Fibroblast of lung (primary cell): ENCODE measurements around the gene ADAM11.

ENCODE experiments used
- EZH2 ChIP-seq: IDR thresholded peaks from 2 replicates; pipeline ENCODE4 v1.5.1; 2012; ENCODE audit warnings: low read length, control low read depth, mild to moderate bottlenecking; ENCODE audit errors: missing control alignments
- TF ChIP-seq, protein P1 (sequence below), 2 donors: IDR thresholded peaks in 1 of 2; conservative IDR thresholded peaks in 1 of 2; 1 replicate in 1 of 2; 2 replicates in 1 of 2; pipeline ENCODE4 v1.5.1; 2011 to 2012; ENCODE audit warnings: low read length in 2 of 2, control low read depth in 1 of 2, inconsistent platforms in 1 of 2, low read depth in 1 of 2, mild to moderate bottlenecking in 1 of 2

DNA sequence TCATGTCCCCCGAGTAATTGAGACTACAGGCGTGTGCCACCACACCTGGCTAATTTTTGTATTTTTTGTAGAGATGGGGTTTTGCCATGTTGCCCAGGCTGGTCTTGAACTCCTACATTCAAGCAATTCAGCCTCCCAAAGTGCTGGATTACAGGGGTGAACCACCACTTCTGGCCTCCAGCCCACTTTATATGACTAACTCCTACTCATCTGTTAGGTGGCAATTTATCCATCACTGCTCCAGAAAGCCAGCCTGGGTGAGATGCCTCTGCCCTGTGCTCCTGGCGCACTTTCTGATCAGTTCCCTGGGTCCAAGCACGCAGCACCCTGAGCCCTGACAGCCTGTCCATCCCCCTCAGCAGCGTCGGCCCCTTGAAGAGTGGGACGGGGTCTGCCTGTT is 29.4 kb downstream of the ADAM11 start:
- TF ChIP-seq, protein P1, sequence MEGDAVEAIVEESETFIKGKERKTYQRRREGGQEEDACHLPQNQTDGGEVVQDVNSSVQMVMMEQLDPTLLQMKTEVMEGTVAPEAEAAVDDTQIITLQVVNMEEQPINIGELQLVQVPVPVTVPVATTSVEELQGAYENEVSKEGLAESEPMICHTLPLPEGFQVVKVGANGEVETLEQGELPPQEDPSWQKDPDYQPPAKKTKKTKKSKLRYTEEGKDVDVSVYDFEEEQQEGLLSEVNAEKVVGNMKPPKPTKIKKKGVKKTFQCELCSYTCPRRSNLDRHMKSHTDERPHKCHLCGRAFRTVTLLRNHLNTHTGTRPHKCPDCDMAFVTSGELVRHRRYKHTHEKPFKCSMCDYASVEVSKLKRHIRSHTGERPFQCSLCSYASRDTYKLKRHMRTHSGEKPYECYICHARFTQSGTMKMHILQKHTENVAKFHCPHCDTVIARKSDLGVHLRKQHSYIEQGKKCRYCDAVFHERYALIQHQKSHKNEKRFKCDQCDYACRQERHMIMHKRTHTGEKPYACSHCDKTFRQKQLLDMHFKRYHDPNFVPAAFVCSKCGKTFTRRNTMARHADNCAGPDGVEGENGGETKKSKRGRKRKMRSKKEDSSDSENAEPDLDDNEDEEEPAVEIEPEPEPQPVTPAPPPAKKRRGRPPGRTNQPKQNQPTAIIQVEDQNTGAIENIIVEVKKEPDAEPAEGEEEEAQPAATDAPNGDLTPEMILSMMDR (conservative IDR thresholded peaks at IDR 0.05 in 1 of 2, IDR thresholded peaks at IDR 0.05 in 1 of 2; ENCODE audit: low read depth in 1 of 2, low read length in 2 of 2) = no peak
- TF ChIP-seq EZH2 = no peak
